ENCODE data around the gene HEPACAM2. TPM values are rescaled to one million over a fixed set of nuclear protein-coding genes. Genes with fewer than 3 reads are reported as not detected.

The HEPACAM2 gene
- total and polyA plus RNA-seq, 12 donors: 0.03 to 0.39 (median 0.22) TPM; not detected in 6

DNA sequence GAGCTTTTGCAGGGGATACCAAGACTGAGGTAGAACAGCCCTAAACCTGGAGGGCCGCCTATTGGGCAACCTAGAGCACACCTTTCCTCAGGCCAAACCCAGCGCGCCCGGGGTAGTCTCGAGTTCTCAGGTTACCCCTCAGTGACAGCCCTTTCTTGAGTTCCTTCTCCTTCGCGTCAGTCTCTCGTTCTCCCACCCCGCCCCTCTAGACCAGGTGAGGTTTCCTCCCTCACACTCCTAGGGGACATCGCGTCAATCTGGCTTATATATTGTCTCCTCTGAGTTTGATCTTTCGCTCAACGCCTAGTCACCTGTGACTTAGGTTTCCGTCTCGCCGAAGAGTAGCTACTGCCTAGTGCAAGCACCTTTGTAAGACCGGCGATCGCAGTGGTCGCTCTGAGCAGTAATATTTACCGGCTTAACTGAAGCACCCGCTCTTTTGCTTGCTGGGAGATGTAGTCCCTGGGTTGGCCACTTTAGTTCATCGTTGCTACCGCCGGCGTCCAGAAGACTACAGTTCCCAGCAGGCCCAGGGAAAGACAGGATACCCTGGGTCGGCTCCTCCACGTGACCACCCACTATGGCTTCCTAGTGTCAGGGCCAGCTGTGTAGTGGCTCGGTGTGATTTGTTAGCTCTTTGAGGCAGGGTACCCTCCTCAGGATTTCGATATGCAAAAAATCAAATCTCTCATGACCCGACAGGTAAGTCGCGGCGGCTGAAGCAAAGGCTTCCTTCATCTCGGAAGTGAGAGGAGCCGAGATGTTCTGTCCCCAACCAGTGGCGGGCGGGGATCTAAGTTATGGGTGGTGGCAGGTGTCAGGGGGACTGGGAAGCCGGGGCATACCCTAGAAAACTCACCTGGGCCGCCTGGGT, 5.8 kb upstream of the HEPACAM2 start, which contains the start of gene VPS50:
TSS of gene VPS50 (plus strand) at position 568 of the 874 bp plus-strand sequence. CDS start at position 670, 102 bp downstream.
- TF ChIP-seq, protein P1, sequence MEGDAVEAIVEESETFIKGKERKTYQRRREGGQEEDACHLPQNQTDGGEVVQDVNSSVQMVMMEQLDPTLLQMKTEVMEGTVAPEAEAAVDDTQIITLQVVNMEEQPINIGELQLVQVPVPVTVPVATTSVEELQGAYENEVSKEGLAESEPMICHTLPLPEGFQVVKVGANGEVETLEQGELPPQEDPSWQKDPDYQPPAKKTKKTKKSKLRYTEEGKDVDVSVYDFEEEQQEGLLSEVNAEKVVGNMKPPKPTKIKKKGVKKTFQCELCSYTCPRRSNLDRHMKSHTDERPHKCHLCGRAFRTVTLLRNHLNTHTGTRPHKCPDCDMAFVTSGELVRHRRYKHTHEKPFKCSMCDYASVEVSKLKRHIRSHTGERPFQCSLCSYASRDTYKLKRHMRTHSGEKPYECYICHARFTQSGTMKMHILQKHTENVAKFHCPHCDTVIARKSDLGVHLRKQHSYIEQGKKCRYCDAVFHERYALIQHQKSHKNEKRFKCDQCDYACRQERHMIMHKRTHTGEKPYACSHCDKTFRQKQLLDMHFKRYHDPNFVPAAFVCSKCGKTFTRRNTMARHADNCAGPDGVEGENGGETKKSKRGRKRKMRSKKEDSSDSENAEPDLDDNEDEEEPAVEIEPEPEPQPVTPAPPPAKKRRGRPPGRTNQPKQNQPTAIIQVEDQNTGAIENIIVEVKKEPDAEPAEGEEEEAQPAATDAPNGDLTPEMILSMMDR (IDR thresholded peaks at IDR 0.05): peak in 3 of 6 experiments; percentile 13 to 21 (median 16)
- TF ChIP-seq POLR2A (IDR thresholded peaks at IDR 0.05): peak in 1 of 2 donors; percentile 39
- intact Hi-C loops (cut with DNase I): no loop called here
- whole genome bisulfite sequencing, 4 donors: 0 to 1% (median 1%) methylated on average over 28 to 40 of the region's 40 CpGs
- Histone ChIP-seq H3K4me1 (replicated peaks in 1 of 2) (peaks cover 10 to 13% of the 10 kb centered on the region in 2 donors), H3K36me3 (replicated peaks in 1 of 2) (no peaks in the 10 kb centered on the region), H3K27ac (peak within 1 kb of the TSS in 2 of 5 donors; percentile 31 to 66), H3K4me3 (peak within 1 kb of the TSS; percentile 13 to 98 (median 80)), H3K27me3 (no peaks in the 10 kb centered on the region), H3K9me3 (replicated peaks in 1 of 3) (no peaks in the 10 kb centered on the region)
- peak; percentile 93 to 99 (median 96) for DNase-seq

DNA sequence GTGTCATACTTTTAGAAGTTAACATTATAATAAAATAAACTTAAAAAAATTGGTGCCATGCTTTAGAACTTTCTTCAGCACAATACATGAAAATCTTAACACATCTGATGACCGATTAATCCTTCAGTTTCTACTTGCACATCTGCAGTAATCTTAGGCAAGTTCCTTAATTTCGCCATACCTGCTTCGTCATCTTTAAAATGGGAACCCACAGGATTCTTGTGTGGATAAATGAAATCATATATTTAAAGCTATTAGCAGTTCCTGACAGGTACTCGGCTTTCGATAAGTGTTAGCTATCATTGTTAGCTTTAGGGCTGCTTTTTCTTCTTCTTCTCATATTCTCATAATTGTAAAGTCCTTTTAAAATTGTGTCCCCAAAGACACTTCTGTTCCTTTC, 5.0 kb upstream of the HEPACAM2 start:
- Histone ChIP-seq H3K4me1 (replicated peaks in 1 of 2) (peaks cover 10 to 13% of the 10 kb centered on the region in 2 donors), H3K27me3 (no peaks in the 10 kb centered on the region)
- 46 to 56% (median 47%) methylated on average over 5 of the region's 5 CpGs for WGBS, 4 donors

DNA sequence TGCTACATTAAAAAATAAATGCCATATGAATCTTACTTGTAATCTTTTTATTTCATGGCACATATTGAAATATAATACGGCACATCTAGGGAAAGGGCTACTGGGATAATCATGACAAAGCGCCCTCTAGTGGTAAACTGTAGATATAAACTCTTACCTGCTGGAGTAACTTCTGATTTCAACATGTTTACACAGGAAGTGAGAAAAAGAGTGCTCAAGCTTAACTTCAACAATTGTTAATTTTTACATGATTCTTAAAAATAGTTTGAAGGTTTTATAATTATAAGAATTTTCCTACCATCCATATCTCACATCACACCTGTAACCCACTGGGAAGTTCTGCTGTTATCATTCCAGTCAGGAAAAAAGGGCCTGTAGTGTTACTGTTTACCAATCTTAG, 2.0 kb upstream of the HEPACAM2 start:
- Histone ChIP-seq H3K27me3 (no peaks in the 10 kb centered on the region), H3K36me3 (replicated peaks in 1 of 2) (no peaks in the 10 kb centered on the region), H3K9me3 (replicated peaks in 1 of 3) (no peaks in the 10 kb centered on the region), H3K4me1 (replicated peaks in 1 of 2) (peaks cover 8 to 9% of the 10 kb centered on the region in 2 donors), H3K27ac (no peak overlapping the region), H3K4me3 (no peak overlapping the region)
- 0 to 1% (median 0%) methylated on average over 2 of the region's 2 CpGs for WGBS, 4 donors
- TF ChIP-seq, protein P1 (IDR thresholded peaks at IDR 0.05): peak; percentile 61 to 87 (median 76)
- TF ChIP-seq POLR2A (IDR thresholded peaks at IDR 0.05): no peak
- DNase-seq: peak in 1 of 7 donors; percentile 4
- intact Hi-C loops (cut with DNase I): no loop called here

More for the DNA sequence above, 5.0 kb upstream of the HEPACAM2 start:
- Histone ChIP-seq H3K27ac (no peak overlapping the region), H3K36me3 (replicated peaks in 1 of 2) (no peaks in the 10 kb centered on the region), H3K4me3 (peak overlapping the region in 3 of 4 donors; percentile 13 to 81 (median 78)), H3K9me3 (replicated peaks in 1 of 3) (no peaks in the 10 kb centered on the region)
- TF ChIP-seq, protein P1 (IDR thresholded peaks at IDR 0.05): no peak
- TF ChIP-seq POLR2A (IDR thresholded peaks at IDR 0.05): no peak
- intact Hi-C loops (cut with DNase I): no loop called here
- no peak for DNase-seq

DNA sequence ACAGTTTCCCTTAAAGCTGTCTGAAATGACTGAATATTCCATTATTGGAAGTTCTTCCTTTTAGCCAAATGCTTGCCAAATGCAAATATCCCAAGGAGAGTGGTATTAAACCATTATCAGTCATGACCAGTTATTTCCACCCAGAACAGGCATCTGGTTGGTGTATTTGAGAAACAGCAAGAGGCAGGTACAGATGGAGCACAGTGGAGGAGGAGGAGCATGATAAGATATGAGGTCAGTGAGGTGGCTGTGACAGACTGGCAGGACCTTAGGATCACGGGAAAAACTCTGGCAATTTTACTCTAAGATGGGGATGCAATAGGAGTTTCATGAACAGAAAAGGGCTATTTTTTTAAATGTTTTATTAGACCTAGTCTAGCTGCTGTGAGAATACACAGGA, 6.4 kb downstream of the HEPACAM2 start:
- Histone ChIP-seq H3K4me1 (replicated peaks in 1 of 2) (no peaks in the 10 kb centered on the region), H3K36me3 (replicated peaks in 1 of 2) (no peaks in the 10 kb centered on the region), H3K27ac (no peak overlapping the region), H3K9me3 (replicated peaks in 1 of 3) (no peaks in the 10 kb centered on the region), H3K4me3 (no peak overlapping the region), H3K27me3 (no peaks in the 10 kb centered on the region)
- intact Hi-C loops (cut with DNase I): no loop called here
- WGBS, 4 donors: 56 to 73% (median 61%) methylated on average over 1 of the region's 1 CpG
- DNase-seq: no peak
- TF ChIP-seq, protein P1 (IDR thresholded peaks at IDR 0.05): no peak
- TF ChIP-seq POLR2A (IDR thresholded peaks at IDR 0.05): no peak
